B cell (primary cell): ENCODE results near the gene TSPAN9. TPM values are rescaled to one million over a fixed set of nuclear protein-coding genes. Genes with fewer than 3 reads are reported as not detected.
A peak's percentile ranks its signal among the peaks of the same experiment; 100 is the strongest.

Experiments used
- ATAC-seq: fragments of 200-7000 bp; cut with Tn5 transposase; one replicate; pipeline ENCODE4 v1.10.0; 2021; ENCODE audit warnings: low read depth, mild to moderate bottlenecking, moderate number of reproducible peaks, moderate library complexity
- CTCF ChIA-PET: fragments of 350-600 bp; sonication (Branson Sonifier 250); formaldehyde crosslinking; loops from one replicate; lab custom pipeline; 2021; ENCODE audit warnings: antibody characterized with exemption, inconsistent platforms; lab: Charles Lee
- POLR2A ChIA-PET: fragments of 350-600 bp; sonication (Branson Sonifier 250); formaldehyde crosslinking; loops from one replicate; lab custom pipeline; 2021; ENCODE audit warnings: antibody characterized with exemption; lab: Charles Lee
- DNase-seq: peaks from one replicate; pipeline ENCODE4 v3.0.0; 2013
- H2AFZ ChIP-seq: 2 replicates; pipeline ENCODE4 v1.6.1; 2012; ENCODE audit warnings: mild to moderate bottlenecking, low read depth, low read length; ENCODE audit not compliant: insufficient read depth, poor library complexity, severe bottlenecking
- H3K27ac ChIP-seq, 2 donors: 1 replicate in 1 of 2; 2 replicates in 1 of 2; pipeline ENCODE4 v1.5.1; 2012 to 2013; ENCODE audit warnings: low read length in 2 of 2, mild to moderate bottlenecking in 2 of 2, moderate library complexity in 1 of 2
- H3K27me3 ChIP-seq, 4 experiments: fragments of 200-600 bp in 1 of 4; sonication (generic) in 1 of 4; replicated peaks in 1 of 4; 1 replicate in 2 of 4; 2 replicates in 2 of 4; pipeline versions ENCODE4 v1.6.1 to v1.7.0; 2013 to 2016; ENCODE audit warnings: low read length in 3 of 4, mild to moderate bottlenecking in 2 of 4, mixed read lengths in 1 of 4, moderate library complexity in 1 of 4; ENCODE audit not compliant: insufficient read depth in 4 of 4, control insufficient read depth in 3 of 4; ENCODE audit errors: control extremely low read depth in 1 of 4
- H3K36me3 ChIP-seq, 2 experiments: replicated peaks in 1 of 2; 1 replicate in 1 of 2; 2 replicates in 1 of 2; pipeline versions ENCODE4 v1.6.1 to v1.7.1; 2013; ENCODE audit warnings: low read length in 1 of 2; ENCODE audit not compliant: insufficient read depth in 2 of 2, control insufficient read depth in 1 of 2; ENCODE audit errors: control extremely low read depth in 1 of 2, extremely low read depth in 1 of 2
- H3K4me1 ChIP-seq, 2 donors: fragments of 200-600 bp in 1 of 2; sonication (generic) in 1 of 2; 1 replicate in 1 of 2; 2 replicates in 1 of 2; pipeline versions ENCODE4 v1.5.1 to v1.6.1; 2013 to 2017; ENCODE audit warnings: low read length in 2 of 2; ENCODE audit not compliant: control insufficient read depth in 2 of 2, insufficient read depth in 2 of 2
- H3K4me2 ChIP-seq: replicated peaks from 2 replicates; pipeline ENCODE3; 2012; ENCODE audit warnings: mild to moderate bottlenecking, low read depth, low read length; ENCODE audit not compliant: poor library complexity, severe bottlenecking
- H3K4me3 ChIP-seq, 5 experiments: fragments of 200-600 bp in 1 of 5; sonication (generic) in 1 of 5; 1 replicate in 3 of 5; 2 replicates in 2 of 5; pipeline versions ENCODE4 v1.5.1 to v1.7.0; 2011 to 2016; ENCODE audit warnings: low read length in 4 of 5, mild to moderate bottlenecking in 4 of 5, low read depth in 2 of 5, control low read depth in 1 of 5, moderate library complexity in 1 of 5; ENCODE audit not compliant: insufficient read depth in 1 of 5; ENCODE audit errors: control extremely low read depth in 1 of 5, extremely low read depth in 1 of 5
- H3K79me2 ChIP-seq: fragments of 200-600 bp; sonication (generic); one replicate; pipeline ENCODE4 v1.6.0; 2016; ENCODE audit warnings: low read length; ENCODE audit not compliant: control insufficient read depth, insufficient read depth
- H3K9ac ChIP-seq: fragments of 200-600 bp; sonication (generic); 2 replicates; pipeline ENCODE4 v1.6.1; 2017; ENCODE audit warnings: mild to moderate bottlenecking, low read length, moderate library complexity
- H3K9me3 ChIP-seq, 3 donors: one replicate each; pipeline versions ENCODE4 v1.6.1 to v1.7.1; 2013; ENCODE audit warnings: low read length in 2 of 3; ENCODE audit not compliant: control insufficient read depth in 2 of 3, insufficient read depth in 1 of 3; ENCODE audit errors: control extremely low read depth in 1 of 3
- H4K20me1 ChIP-seq: 2 replicates; pipeline ENCODE4 v1.6.0; 2012; ENCODE audit warnings: mild to moderate bottlenecking, low read length; ENCODE audit not compliant: insufficient read depth, control insufficient read depth, poor library complexity, severe bottlenecking
- H3K27ac Mint-ChIP-seq: one replicate; pipeline ENCODE4 v1.8.0; 2021; ENCODE audit warnings: mixed read lengths
- H3K27me3 Mint-ChIP-seq: one replicate; pipeline ENCODE4 v1.8.0; 2021; ENCODE audit warnings: mixed read lengths
- H3K4me1 Mint-ChIP-seq: one replicate; pipeline ENCODE4 v1.8.0; 2021; ENCODE audit warnings: mixed read lengths
- H3K4me3 Mint-ChIP-seq: one replicate; pipeline ENCODE4 v1.8.0; 2021; ENCODE audit warnings: mixed read lengths
- H3K9me3 Mint-ChIP-seq: one replicate; pipeline ENCODE4 v1.8.0; 2022; ENCODE audit warnings: mixed read lengths; ENCODE audit not compliant: insufficient read depth
- EZH2 ChIP-seq: IDR thresholded peaks from 2 replicates; pipeline ENCODE4 v1.6.1; 2012; ENCODE audit warnings: borderline replicate concordance, low read depth, mild to moderate bottlenecking, moderate library complexity, low read length; ENCODE audit not compliant: insufficient read depth, poor library complexity, severe bottlenecking
- WGBS: methylation state at CpG from one replicate; pipeline ENCODE4 v1.1.5; 2013; ENCODE audit warnings: missing lambda C conversion rate; ENCODE audit not compliant: insufficient coverage; 5-methylcytosine and 5-hydroxymethylcytosine counted together
- intact Hi-C: fragments of 100-400 bp; cut with micrococcal nuclease; formaldehyde crosslinking; loops from one replicate; pipeline ENCODE4 v1.10.0; 2022
- polyA plus RNA-seq: library from polyadenylated mRNA; depleted of rRNA; stranded (reverse); fragments of >200 nt; gene quantifications from 2 replicates; pipeline ENCODE4 v1.2.3, GENCODE V29; 2012
- total RNA-seq, 2 donors: library from RNA; stranded (reverse); fragments of 120-200 nt in 1 of 2; gene quantifications; 1 replicate in 1 of 2; 2 replicates in 1 of 2; pipeline versions ENCODE4 v1.2.3 to v1.2.4, GENCODE V29; 2013 to 2022
- TF ChIP-seq, protein P1 (sequence below): fragments of 200-600 bp; IDR thresholded peaks from one replicate; pipeline ENCODE4 v1.8.0; 2022; ENCODE audit warnings: antibody characterized with exemption, mild to moderate bottlenecking

Gene TSPAN9
- total and polyA plus RNA-seq, 2 donors (not counting 1 experiment from before 2014, with no cell fraction given) = 0.15 to 0.37 TPM

DNA sequence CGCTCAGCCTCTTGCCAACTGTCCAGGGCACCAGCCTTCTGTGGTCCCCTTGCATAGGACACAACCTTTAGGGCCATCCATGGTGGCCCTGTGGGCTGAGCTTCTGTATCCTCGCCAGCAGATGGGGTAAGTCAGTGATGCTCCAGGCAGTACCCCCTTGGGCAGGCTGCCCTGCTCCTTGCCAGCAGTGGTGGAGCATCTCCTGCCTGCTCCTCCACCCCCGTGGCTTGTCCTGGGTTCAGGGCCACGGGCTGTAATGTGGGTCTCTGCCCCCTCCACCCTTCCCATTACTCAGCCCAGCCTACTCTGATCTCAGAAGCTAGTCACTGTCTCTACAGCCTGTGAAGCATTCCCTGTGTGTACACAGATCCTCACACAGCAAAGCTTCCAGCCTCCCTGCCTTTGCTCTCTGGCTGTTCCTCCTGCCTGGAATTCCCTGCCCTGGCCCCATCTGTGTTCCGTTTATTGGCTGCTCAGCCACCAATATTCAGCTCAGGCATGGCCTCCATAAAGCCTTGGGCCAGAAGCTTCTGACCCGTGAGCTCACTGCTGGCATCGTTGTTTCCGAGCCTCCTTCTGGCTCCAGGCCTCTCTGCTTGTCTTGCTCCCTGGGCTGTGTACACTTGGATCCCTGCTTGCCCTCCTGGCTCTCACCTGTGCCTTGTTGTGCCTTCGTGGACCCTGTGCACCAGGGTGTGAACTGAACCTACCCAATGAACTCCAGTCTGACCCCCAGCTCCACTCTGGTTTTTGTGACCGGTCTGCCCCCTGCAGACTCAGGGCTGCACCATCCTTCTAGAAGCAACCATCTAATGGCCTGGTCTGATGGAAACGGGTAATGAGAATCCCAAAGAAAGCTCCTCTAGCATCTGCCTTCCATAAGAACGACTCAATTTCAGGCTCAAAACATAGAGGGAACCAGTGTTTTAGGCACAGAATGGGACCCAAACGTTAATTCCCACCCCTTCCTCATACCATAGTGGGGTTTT, 236.8 kb downstream of the TSPAN9 start:
- Histone ChIP-seq H3K4me1 (no peaks in the 10 kb centered on the region), H3K36me3 (no peaks in the 10 kb centered on the region), H3K79me2 (no peaks in the 10 kb centered on the region), H3K9me3 (no peaks in the 10 kb centered on the region), H3K4me2 (no peak overlapping the region), H2AFZ (no peak overlapping the region), H3K9ac (no peak overlapping the region), H3K4me3 (no peak overlapping the region), H3K27ac (no peak overlapping the region), H3K27me3 (peaks cover 0 to 3% (median 0%) of the 10 kb centered on the region in 4 experiments), H4K20me1 (no peaks in the 10 kb centered on the region)
- no peak overlapping the region for H3K27ac Mint-ChIP-seq
- no peaks in the 10 kb centered on the region for H3K9me3 Mint-ChIP-seq
- TF ChIP-seq, protein P1, sequence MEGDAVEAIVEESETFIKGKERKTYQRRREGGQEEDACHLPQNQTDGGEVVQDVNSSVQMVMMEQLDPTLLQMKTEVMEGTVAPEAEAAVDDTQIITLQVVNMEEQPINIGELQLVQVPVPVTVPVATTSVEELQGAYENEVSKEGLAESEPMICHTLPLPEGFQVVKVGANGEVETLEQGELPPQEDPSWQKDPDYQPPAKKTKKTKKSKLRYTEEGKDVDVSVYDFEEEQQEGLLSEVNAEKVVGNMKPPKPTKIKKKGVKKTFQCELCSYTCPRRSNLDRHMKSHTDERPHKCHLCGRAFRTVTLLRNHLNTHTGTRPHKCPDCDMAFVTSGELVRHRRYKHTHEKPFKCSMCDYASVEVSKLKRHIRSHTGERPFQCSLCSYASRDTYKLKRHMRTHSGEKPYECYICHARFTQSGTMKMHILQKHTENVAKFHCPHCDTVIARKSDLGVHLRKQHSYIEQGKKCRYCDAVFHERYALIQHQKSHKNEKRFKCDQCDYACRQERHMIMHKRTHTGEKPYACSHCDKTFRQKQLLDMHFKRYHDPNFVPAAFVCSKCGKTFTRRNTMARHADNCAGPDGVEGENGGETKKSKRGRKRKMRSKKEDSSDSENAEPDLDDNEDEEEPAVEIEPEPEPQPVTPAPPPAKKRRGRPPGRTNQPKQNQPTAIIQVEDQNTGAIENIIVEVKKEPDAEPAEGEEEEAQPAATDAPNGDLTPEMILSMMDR = peak; percentile 19
- TF ChIP-seq EZH2 = no peak
- intact Hi-C loops = no loop called here
- peak; percentile 43 for ATAC-seq
- WGBS = 58% methylated on average over 11 of the region's 13 CpGs
- CTCF ChIA-PET = interaction anchor here (0.6 to 5.6 kb wide), 12 partner anchors 10 to 963 kb away, joined by 3 to 39 read pairs (median 4); no protein-coding TSS in a partner anchor
- POLR2A ChIA-PET = no interaction called here
- H3K4me3 Mint-ChIP-seq = no peak overlapping the region
- peak; percentile 47 for DNase-seq
- H3K4me1 Mint-ChIP-seq = no peaks in the 10 kb centered on the region
- peaks cover 24% of the 10 kb centered on the region for H3K27me3 Mint-ChIP-seq

DNA sequence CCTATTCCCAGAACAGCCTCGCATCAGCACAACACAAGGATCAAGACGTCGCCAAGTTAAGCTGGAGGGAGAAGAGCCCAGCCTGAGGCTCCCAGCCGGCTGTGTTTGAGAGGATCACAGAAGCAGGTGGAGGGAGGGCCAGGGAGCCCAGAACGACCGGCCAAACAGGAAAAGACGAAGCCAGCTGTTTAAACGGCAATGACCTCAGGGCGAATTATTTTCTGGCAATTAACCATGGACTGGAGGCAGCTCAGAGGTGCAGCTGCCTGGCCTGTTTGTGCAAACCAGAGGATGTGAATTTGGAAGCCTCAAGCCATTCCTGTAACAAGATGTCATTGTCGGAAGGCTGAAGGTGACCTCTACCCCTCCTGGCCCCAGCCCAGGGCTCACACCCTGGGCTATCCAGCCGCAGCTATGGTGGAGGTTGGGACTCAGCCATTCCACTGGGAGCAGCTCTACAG, 238.1 kb downstream of the TSPAN9 start:
- TF ChIP-seq EZH2 = no peak
- TF ChIP-seq, protein P1 = no peak
- intact Hi-C loops = no loop called here
- no peaks in the 10 kb centered on the region for H3K36me3 ChIP-seq
- H3K27me3 Mint-ChIP-seq = peaks cover 29% of the 10 kb centered on the region
- H3K4me1 Mint-ChIP-seq = no peaks in the 10 kb centered on the region
- H3K4me3 Mint-ChIP-seq = no peak overlapping the region
- ATAC-seq = no peak
- DNase-seq = no peak
- no peaks in the 10 kb centered on the region for H3K9me3 Mint-ChIP-seq
- H3K4me1 ChIP-seq = no peaks in the 10 kb centered on the region
- H3K4me3 ChIP-seq = no peak overlapping the region
- H3K9ac ChIP-seq = no peak overlapping the region
- H4K20me1 ChIP-seq = no peaks in the 10 kb centered on the region
- no peak overlapping the region for H3K27ac ChIP-seq
- ChIA-PET POLR2A (no interaction called here), CTCF (interaction anchor here (0.7 to 5.6 kb wide), 5 partner anchors 15 to 961 kb away, joined by 3 to 39 read pairs (median 4); no protein-coding TSS in a partner anchor)
- H2AFZ ChIP-seq = no peak overlapping the region
- H3K27ac Mint-ChIP-seq = no peak overlapping the region
- no peaks in the 10 kb centered on the region for H3K9me3 ChIP-seq
- no peak overlapping the region for H3K4me2 ChIP-seq
- 74% methylated on average over 11 of the region's 11 CpGs for WGBS
- H3K79me2 ChIP-seq = no peaks in the 10 kb centered on the region
- peaks cover 0 to 3% (median 0%) of the 10 kb centered on the region in 4 experiments for H3K27me3 ChIP-seq
